NB4 (cell line): ENCODE data around the gene LSM4.

Source experiments
- POLR2A ChIP-seq: IDR thresholded peaks from 2 replicates; pipeline ENCODE4 v1.6.1; 2011; ENCODE audit warnings: mild to moderate bottlenecking; ENCODE audit not compliant: insufficient read length; ENCODE audit errors: extremely low read depth
- TF ChIP-seq, protein P1 (sequence below): IDR thresholded peaks from one replicate; pipeline ENCODE4 v1.5.1; 2012; ENCODE audit warnings: low read depth, low read length
- TF ChIP-seq, protein P2 (sequence below): IDR thresholded peaks from 2 replicates; pipeline ENCODE4 v1.6.1; 2011; ENCODE audit warnings: low read depth, low read length

DNA sequence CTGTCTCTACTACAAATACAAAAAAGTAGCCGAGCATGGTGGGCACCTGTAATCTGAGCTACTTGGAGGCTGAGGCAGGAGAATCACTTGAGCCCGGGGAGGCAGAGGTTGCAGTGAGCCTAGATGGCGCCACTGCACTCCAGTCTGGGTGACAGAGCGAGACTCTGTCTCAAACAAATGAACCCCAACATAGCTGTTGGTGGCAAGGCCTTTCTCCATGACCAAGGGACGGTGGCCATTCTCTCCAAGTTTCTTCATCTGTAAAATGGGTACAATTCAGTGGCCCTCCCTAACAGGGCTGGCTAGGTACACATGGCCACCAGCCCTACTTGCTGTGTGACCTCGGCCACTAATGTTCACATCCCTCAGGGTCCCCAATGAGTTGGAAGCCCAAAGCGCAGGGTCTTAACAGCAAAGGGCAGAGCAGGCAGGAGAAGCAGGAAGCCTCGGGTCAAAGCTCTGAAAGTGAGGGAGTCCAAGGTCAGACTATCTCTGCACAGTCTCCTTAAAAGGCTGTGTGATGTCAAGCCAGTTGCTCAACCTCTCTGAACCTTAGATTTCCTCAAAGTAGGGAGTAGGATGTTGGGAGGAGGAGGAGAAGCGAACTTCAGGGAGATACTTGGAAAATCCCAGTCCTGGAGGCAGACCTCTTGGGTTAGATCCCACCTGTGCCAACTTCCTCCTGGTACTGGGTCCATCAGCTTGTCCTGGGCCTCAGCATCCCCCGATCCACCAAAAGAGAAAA lies 44.2 kb downstream of the LSM4 start:
- TF ChIP-seq, protein P1, sequence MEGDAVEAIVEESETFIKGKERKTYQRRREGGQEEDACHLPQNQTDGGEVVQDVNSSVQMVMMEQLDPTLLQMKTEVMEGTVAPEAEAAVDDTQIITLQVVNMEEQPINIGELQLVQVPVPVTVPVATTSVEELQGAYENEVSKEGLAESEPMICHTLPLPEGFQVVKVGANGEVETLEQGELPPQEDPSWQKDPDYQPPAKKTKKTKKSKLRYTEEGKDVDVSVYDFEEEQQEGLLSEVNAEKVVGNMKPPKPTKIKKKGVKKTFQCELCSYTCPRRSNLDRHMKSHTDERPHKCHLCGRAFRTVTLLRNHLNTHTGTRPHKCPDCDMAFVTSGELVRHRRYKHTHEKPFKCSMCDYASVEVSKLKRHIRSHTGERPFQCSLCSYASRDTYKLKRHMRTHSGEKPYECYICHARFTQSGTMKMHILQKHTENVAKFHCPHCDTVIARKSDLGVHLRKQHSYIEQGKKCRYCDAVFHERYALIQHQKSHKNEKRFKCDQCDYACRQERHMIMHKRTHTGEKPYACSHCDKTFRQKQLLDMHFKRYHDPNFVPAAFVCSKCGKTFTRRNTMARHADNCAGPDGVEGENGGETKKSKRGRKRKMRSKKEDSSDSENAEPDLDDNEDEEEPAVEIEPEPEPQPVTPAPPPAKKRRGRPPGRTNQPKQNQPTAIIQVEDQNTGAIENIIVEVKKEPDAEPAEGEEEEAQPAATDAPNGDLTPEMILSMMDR, result peak; percentile 38
- no peak for TF ChIP-seq POLR2A
- TF ChIP-seq, protein P2, sequence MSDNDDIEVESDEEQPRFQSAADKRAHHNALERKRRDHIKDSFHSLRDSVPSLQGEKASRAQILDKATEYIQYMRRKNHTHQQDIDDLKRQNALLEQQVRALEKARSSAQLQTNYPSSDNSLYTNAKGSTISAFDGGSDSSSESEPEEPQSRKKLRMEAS, result no peak
